Activated naive CD4-positive, alpha-beta T cell treated with anti-CD3 and anti-CD28 coated beads for 36 hours (primary cell): ENCODE measurements around the gene RTN1. TPM values are rescaled to one million over a fixed set of nuclear protein-coding genes. Genes with fewer than 3 reads are reported as not detected.
A peak's percentile ranks its signal among the peaks of the same experiment; 100 is the strongest.

Experiments
- CTCF ChIA-PET: fragments of 350-600 bp; sonication (Branson Sonifier 250); formaldehyde crosslinking; loops from one replicate; lab custom pipeline; 2021; ENCODE audit warnings: antibody characterized with exemption; lab: Charles Lee
- DNase-seq: peaks from one replicate; pipeline ENCODE4 v3.0.0-alpha.2; 2020
- H3K27ac Mint-ChIP-seq: one replicate; pipeline ENCODE4 v1.8.0; 2021; ENCODE audit warnings: mild to moderate bottlenecking, mixed read lengths
- H3K27me3 Mint-ChIP-seq: one replicate; pipeline ENCODE4 v1.8.0; 2021; ENCODE audit warnings: low read depth, mixed read lengths
- H3K36me3 Mint-ChIP-seq: one replicate; pipeline ENCODE4 v1.8.0; 2021; ENCODE audit warnings: low read depth, mixed read lengths
- H3K4me1 Mint-ChIP-seq: one replicate; pipeline ENCODE4 v1.8.0; 2021; ENCODE audit warnings: low read depth, mixed read lengths
- H3K4me3 Mint-ChIP-seq: one replicate; pipeline ENCODE4 v1.8.0; 2021; ENCODE audit warnings: mild to moderate bottlenecking, moderate library complexity, mixed read lengths
- H3K9me3 Mint-ChIP-seq: one replicate; pipeline ENCODE4 v1.8.0; 2021; ENCODE audit warnings: mixed read lengths
- intact Hi-C: fragments of 100-400 bp; cut with micrococcal nuclease; formaldehyde crosslinking; loops from one replicate; pipeline ENCODE4 v1.15.1; 2023
- total RNA-seq, 2 experiments: library from RNA; stranded (reverse); gene quantifications; one replicate each; pipeline ENCODE4 v1.2.3, GENCODE V29; 2021

The RTN1 gene
- total RNA-seq, 2 experiments from 2014 or later = not detected

DNA sequence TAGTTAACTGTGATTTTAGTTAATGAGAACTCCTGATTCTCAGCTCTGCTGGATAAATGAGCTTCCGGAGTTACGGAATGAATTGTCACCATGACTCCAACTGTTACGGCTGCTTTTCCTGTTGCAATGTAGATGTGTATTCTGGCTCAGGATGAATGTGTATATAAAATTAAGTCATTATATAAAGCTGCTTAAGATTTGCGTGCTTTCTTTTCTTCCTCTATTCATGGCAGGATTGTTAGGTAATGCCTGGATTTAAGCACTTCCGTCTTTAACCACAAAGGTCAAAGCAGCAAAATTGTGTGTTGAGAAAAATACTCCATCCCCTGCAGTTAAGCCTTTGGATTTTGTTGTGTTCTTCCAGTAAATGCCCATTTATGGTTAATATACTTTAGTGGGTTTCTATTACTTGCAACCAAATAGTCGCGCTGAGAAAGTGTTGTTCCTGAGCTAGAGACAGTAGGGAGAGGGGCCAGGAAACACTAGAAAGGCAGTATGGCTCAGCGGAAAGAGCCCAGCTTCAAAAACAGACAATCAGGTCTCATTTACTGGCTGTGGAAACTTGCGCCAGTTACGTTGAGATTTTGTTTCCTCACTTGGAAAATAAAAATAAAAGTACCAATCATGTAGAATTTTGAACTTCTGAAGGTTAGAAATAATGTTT is 284.6 kb downstream of the RTN1 start:
- H3K27ac Mint-ChIP-seq = no peak overlapping the region
- H3K36me3 Mint-ChIP-seq = no peaks in the 10 kb centered on the region
- CTCF ChIA-PET = interaction anchor here (1.4 to 3.6 kb wide), 2 partner anchors 9 to 598 kb away, joined by 3 to 21 read pairs; partner anchors contain the start of gene CCDC175
- H3K4me3 Mint-ChIP-seq = peak overlapping the region; percentile 19
- H3K4me1 Mint-ChIP-seq = peaks cover 4% of the 10 kb centered on the region
- no peaks in the 10 kb centered on the region for H3K27me3 Mint-ChIP-seq
- no peak for DNase-seq
- H3K9me3 Mint-ChIP-seq = no peaks in the 10 kb centered on the region
- intact Hi-C loops = loop anchor here (2.0 to 5.0 kb wide), 2 partner anchors 103 to 331 kb away; no protein-coding TSS in a partner anchor

DNA sequence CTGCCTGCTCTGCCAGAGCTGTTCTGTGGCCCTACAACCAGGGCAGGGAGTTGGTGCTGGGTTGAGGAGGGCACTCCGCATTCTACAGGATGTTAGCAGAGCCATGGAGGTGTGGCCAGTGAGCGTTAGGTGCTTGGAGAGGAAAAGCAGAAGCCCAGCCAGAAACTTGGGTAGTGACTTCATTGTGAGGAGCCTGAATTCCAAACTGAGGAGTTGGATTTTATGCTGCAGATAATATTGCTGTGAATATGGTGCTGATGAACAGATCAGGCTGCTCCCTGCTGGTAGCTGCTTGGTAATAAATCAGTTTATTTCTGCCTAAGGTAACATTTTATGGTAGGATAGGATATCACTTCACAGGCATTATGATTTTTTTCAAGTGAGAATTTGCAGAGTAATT is 286.8 kb downstream of the RTN1 start:
- intact Hi-C loops = no loop called here
- CTCF ChIA-PET = interaction anchor here (1.1 kb wide), 1 partner anchor 77 kb away, joined by 4 read pairs; no protein-coding TSS in a partner anchor
- no peaks in the 10 kb centered on the region for H3K9me3 Mint-ChIP-seq
- H3K36me3 Mint-ChIP-seq = no peaks in the 10 kb centered on the region
- peaks cover 4% of the 10 kb centered on the region for H3K4me1 Mint-ChIP-seq
- no peak for DNase-seq
- H3K27me3 Mint-ChIP-seq = no peaks in the 10 kb centered on the region
- H3K27ac Mint-ChIP-seq = no peak overlapping the region
- no peak overlapping the region for H3K4me3 Mint-ChIP-seq

DNA sequence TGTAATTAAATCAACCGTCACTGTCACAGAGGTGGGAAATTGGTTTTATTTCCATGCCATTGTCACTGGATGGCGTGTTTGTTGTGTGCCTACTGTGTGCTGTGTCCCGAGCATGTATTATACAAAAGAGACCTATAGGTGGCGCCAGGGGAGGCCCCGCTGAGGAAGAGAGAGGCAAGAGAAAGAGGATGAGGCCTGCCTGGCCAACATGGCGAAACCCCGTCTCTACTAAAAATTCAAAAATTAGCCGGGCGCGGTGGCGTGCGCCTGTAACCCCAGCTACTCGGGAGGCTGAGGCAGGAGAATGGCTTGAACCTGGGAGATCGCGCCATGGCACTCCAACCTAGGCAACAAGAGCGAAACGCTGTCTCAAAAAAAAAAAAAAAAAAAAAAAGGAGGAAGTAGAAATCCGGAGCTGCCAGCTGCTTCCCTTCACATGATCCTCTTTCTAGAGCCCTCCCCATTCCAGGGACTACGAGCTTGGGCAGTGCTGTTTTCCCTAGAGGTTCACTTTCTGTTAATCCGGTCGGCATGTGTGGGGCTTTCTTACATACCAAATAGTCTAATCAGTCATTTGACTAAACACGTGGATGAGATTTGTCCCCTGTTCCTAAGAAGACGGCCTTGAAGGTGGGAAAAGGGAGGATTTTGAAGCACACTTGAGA is 287.6 kb downstream of the RTN1 start:
- no peak overlapping the region for H3K27ac Mint-ChIP-seq
- no peaks in the 10 kb centered on the region for H3K27me3 Mint-ChIP-seq

DNA sequence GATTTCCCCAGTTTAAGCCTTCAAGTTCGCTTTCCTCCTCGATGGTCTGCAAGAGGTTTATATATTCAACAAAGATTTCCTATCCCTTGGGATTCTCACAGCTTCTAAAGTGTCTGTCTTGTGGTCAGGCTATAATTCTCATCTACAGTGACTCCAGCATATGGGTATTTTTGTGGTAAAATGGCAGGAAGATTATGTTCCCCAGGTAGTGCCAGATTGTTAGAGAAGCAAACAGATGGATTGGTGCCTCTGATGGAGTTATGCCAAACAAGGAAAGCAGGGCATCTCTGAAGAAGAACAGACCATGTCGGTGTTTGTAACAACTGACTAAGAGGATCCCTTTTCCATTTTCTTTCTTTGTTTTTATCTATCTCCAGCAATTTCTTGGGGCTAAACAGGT is 288.4 kb downstream of the RTN1 start:
- intact Hi-C loops = no loop called here
- CTCF ChIA-PET = no interaction called here
- DNase-seq = no peak
- Mint-ChIP-seq H3K4me3 (no peak overlapping the region), H3K27ac (no peak overlapping the region), H3K9me3 (no peaks in the 10 kb centered on the region), H3K36me3 (no peaks in the 10 kb centered on the region), H3K27me3 (no peaks in the 10 kb centered on the region), H3K4me1 (peaks cover 4% of the 10 kb centered on the region)

More for the DNA sequence above, 287.6 kb downstream of the RTN1 start:
- no peak for DNase-seq
- H3K36me3 Mint-ChIP-seq = no peaks in the 10 kb centered on the region
- no peaks in the 10 kb centered on the region for H3K9me3 Mint-ChIP-seq
- H3K4me1 Mint-ChIP-seq = peaks cover 4% of the 10 kb centered on the region
- H3K4me3 Mint-ChIP-seq = no peak overlapping the region
- intact Hi-C loops = no loop called here
- CTCF ChIA-PET = interaction anchor here (0.6 to 0.7 kb wide), 2 partner anchors 24 to 599 kb away, joined by 4 to 6 read pairs; no protein-coding TSS in a partner anchor

DNA sequence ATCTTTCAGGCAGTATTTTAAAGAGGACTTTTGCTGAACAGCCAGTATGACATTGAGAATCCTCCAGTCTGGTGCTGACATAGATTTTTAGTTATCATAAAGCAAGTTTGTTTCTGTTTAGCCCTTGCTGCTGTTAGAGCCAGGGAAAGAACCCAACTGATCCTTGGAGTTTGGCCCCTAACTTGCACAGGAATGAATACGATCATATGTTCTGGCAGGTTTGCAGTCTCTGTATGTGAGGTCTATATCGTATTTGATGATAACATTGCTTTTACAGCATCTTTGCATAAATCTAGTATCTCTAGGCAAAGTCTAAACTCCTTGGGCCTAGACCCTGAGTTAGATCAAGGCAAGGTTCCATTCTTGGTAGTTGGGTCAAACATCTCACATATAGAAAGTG is 289.7 kb downstream of the RTN1 start:
- Mint-ChIP-seq H3K27ac (no peak overlapping the region), H3K27me3 (peaks cover 2% of the 10 kb centered on the region), H3K9me3 (no peaks in the 10 kb centered on the region), H3K4me3 (no peak overlapping the region), H3K4me1 (peaks cover 6% of the 10 kb centered on the region), H3K36me3 (no peaks in the 10 kb centered on the region)
- no peak for DNase-seq
- intact Hi-C loops = no loop called here
- CTCF ChIA-PET = no interaction called here

DNA sequence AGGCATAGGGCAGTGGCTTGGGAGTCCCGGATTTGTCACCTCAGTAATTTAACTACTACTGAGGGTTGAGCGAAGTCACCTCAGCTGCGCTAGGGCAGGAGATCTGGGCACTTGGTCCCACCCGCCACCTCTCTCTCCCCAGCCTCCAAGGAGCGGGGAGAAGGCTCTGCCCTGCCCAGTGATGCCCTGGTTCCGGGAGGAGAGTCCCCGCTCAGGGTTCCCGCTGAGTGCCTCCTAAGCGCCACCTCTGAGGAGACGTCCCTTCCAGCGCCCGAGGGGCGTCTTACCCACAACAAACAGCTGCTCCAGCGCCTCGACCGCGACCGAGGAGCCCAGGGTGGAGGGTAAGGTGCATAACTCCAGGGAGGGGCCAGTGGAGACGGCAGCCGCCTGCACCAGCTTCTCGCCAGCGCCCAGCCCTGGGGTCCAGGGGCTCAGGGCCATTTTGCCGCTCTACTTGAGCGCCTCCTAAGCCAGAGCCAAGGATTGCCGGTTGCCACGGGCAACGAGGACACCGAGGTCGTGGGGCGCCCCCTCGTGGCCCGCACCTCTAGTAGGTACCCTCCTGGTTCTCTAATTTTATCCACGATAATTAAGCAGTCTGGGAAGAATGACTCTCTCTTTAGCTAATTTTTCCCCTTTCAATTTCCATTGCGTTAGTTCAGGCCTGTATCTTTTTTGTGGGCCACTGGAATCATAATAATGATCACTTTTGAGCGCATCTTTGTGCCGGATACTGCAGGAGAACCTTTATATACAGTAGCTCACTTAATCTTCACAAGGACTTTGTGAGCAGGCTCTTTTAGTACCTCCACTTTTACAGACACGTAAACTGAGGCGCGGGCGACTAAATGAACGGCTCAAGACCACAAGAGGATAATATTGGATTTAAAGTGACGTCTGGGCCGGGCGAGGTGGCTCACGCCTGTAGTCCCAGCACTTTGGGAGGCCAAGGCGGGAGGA is 294.0 kb downstream of the RTN1 start, which contains the start of gene CCDC175:
Gene CCDC175 (minus strand): TSS at position 481 of the 963 bp plus-strand sequence. CDS start 37 bp downstream, at position 444.
- H3K9me3 Mint-ChIP-seq = no peaks in the 10 kb centered on the region
- CTCF ChIA-PET = interaction anchor here (0.5 to 3.2 kb wide), 33 partner anchors 9 to 729 kb away, joined by 3 to 41 read pairs (median 4); partner anchors contain the start of genes JKAMP and L3HYPDH
- peaks cover 5% of the 10 kb centered on the region for H3K4me1 Mint-ChIP-seq
- peak; percentile 89 for DNase-seq
- H3K27ac Mint-ChIP-seq = no peak within 1 kb of the TSS
- peaks cover 3% of the 10 kb centered on the region for H3K27me3 Mint-ChIP-seq
- intact Hi-C loops = loop anchor here (1.0 to 10.0 kb wide), 8 partner anchors 64 to 932 kb away; partner anchors contain the start of genes DAAM1, JKAMP and L3HYPDH
- no peaks in the 10 kb centered on the region for H3K36me3 Mint-ChIP-seq
- H3K4me3 Mint-ChIP-seq = peak within 1 kb of the TSS; percentile 65

DNA sequence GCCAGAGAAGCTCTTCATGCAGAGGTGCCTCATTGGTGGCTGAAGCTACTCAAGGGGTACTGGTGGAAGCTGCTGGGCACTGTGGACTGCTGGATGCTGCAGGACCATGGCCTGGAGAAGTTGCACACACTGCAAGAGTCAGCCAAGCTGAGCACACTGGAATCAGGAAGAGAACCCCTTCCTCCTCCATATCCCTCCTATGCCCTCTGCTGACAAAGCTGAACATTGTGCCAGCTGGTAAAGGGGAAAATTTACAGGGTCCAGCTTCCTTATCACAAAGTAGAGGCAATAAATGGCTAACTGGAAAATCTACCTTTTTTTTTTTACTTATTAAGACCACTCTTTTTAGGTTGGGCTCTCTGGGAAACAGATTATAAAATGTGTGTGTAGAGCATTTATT is 300.5 kb downstream of the RTN1 start:
- no peak for DNase-seq
- Mint-ChIP-seq H3K36me3 (no peaks in the 10 kb centered on the region), H3K27ac (no peak overlapping the region), H3K4me1 (no peaks in the 10 kb centered on the region), H3K4me3 (no peak overlapping the region), H3K27me3 (peaks cover 6% of the 10 kb centered on the region), H3K9me3 (no peaks in the 10 kb centered on the region)
- intact Hi-C loops = loop anchor here (10.0 kb wide), 1 partner anchor 925 kb away; no protein-coding TSS in a partner anchor
- CTCF ChIA-PET = interaction anchor here (0.6 to 0.9 kb wide), 3 partner anchors 35 to 141 kb away, joined by 3 to 4 read pairs (median 3); no protein-coding TSS in a partner anchor

DNA sequence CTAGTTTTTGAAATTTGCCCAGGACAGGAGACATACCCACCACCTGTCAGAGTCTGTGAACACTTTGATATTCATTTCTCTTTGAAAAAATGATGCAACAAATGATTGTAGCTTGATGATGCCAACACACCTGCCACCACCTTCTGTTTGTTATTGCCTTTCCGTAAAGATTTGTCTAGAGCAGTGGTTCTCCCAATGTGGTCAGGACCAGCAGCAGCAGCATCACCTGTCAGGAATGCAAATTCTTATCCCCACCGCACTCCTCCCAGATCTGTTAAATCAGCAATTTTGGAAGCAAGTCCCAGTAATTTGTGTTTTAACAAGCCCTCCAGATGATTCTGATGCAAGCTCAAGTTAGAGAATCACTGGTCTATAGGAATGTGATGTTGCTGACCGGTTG is 303.9 kb downstream of the RTN1 start:
- H3K27ac Mint-ChIP-seq = no peak overlapping the region
- H3K27me3 Mint-ChIP-seq = peaks cover 11% of the 10 kb centered on the region
- no peaks in the 10 kb centered on the region for H3K4me1 Mint-ChIP-seq
- no peak overlapping the region for H3K4me3 Mint-ChIP-seq
- no peaks in the 10 kb centered on the region for H3K36me3 Mint-ChIP-seq
- intact Hi-C loops = no loop called here
- CTCF ChIA-PET = interaction anchor here (1.2 to 2.1 kb wide), 2 partner anchors 8 to 11 kb away, joined by 3 to 11 read pairs; partner anchors contain the start of gene CCDC175
- DNase-seq = no peak
- no peaks in the 10 kb centered on the region for H3K9me3 Mint-ChIP-seq

DNA sequence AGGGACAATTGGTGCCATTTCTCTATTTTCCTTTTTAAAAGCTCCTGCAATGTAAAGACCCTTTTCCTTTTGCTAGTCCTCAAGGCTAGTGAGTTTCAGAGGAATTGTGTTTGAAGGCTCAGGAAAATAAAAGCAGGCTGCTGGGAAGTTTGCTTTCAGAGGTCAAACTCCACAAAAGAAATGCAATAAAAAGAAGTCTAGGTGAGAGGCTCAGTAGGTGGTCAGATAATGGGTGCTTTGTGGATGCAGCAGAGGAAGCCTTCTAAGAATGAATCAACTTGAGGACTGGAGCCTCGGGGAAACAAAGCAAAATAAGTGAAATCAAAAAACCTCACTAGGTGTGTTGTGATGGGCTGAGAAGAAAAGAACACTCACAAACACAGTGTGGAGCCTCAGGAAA is 304.3 kb downstream of the RTN1 start:
- Mint-ChIP-seq H3K27ac (no peak overlapping the region), H3K36me3 (no peaks in the 10 kb centered on the region), H3K27me3 (peaks cover 11% of the 10 kb centered on the region), H3K4me3 (no peak overlapping the region), H3K9me3 (no peaks in the 10 kb centered on the region), H3K4me1 (no peaks in the 10 kb centered on the region)
- intact Hi-C loops = no loop called here
- CTCF ChIA-PET = interaction anchor here (0.7 to 2.1 kb wide), 3 partner anchors 9 to 15 kb away, joined by 3 to 11 read pairs (median 3); partner anchors contain the start of gene CCDC175
- no peak for DNase-seq

DNA sequence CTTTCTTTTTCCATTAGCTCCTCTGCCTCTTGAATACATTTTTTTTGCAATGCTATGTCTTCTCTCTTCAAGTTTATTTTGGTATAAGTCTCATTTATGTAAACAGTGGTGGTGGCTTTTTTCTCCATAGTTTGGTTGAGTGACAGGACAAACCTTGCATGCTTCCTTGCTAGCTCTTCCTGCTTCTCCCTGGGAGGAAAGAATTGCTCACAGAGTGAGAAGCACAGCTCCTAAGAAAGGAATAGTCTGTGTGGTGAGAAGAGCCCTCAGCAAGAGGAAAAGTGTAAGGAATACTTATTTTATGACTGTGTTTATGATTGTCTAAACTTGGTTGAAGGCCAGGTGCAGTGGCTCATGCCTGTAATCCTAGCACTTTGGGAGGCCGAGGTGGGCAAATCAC is 305.5 kb downstream of the RTN1 start:
- Mint-ChIP-seq H3K27ac (no peak overlapping the region), H3K4me3 (no peak overlapping the region), H3K4me1 (no peaks in the 10 kb centered on the region), H3K27me3 (peaks cover 11% of the 10 kb centered on the region), H3K9me3 (no peaks in the 10 kb centered on the region), H3K36me3 (no peaks in the 10 kb centered on the region)
- CTCF ChIA-PET = interaction anchor here (1.2 kb wide), 1 partner anchor 11 kb away, joined by 3 read pairs; no protein-coding TSS in a partner anchor
- DNase-seq = no peak
- intact Hi-C loops = no loop called here

DNA sequence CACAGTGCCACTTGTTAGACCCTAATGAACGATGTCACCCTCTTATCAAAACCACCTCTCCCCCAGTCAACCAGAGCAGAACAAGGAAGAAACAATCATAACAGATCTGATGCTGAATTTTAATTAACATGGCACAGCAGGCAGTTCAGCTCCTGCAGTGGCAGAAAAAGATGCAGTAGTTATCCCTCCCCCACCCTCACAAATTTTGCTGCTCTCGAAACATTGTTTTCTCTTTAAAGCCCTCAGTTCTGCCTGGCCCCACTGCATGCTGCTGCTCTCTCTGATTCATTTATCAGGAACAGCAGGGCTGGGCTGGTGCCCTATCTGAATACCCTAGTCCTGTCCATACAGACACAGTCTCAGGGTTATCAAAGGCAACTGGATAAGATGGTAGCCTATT is 306.2 kb downstream of the RTN1 start:
- CTCF ChIA-PET = interaction anchor here (1.2 kb wide), 1 partner anchor 12 kb away, joined by 3 read pairs; no protein-coding TSS in a partner anchor
- Mint-ChIP-seq H3K4me1 (no peaks in the 10 kb centered on the region), H3K36me3 (no peaks in the 10 kb centered on the region), H3K9me3 (no peaks in the 10 kb centered on the region), H3K4me3 (no peak overlapping the region), H3K27ac (no peak overlapping the region), H3K27me3 (peaks cover 11% of the 10 kb centered on the region)
- intact Hi-C loops = no loop called here
- DNase-seq = no peak
